Panc1 (cell line): Measurements from ENCODE around the gene GPRIN1. TPM values are rescaled to one million over a fixed set of nuclear protein-coding genes. Genes with fewer than 3 reads are reported as not detected.

Experiments used
- ATAC-seq: fragments of 200-7000 bp; cut with Tn5 transposase; 2 replicates; pipeline ENCODE4 v1.9.1; 2020; ENCODE audit warnings: mild to moderate bottlenecking, moderate library complexity
- BruUV-seq: library from RNA; stranded (reverse); fragments of 400-500 nt; replicated peaks from 2 replicates; lab custom pipeline; 2021; lab: Mats Ljungman, UMichigan
- CTCF ChIA-PET: fragments of 300-600 bp; sonication (Branson Sonifier 250); formaldehyde crosslinking; loops from one replicate; lab custom pipeline; 2022; ENCODE audit warnings: antibody characterized with exemption; lab: Charles Lee
- POLR2A ChIA-PET: fragments of 300-600 bp; sonication (Branson Sonifier 250); formaldehyde crosslinking; loops from one replicate; lab custom pipeline; 2022; ENCODE audit warnings: antibody characterized with exemption; lab: Charles Lee
- DNase-seq: peaks from one replicate; pipeline ENCODE4 v3.0.0-alpha.2; 2010; ENCODE audit warnings: low read depth, low spot score
- H3K27ac ChIP-seq: 2 replicates; pipeline ENCODE4 v1.5.1; 2011; ENCODE audit warnings: mild to moderate bottlenecking, low read length, inconsistent platforms
- H3K27me3 ChIP-seq: fragments of 200-500 bp; sonication (Bioruptor generic); 2 replicates; pipeline ENCODE4 v1.6.0; 2014; ENCODE audit warnings: low read length, inconsistent platforms; ENCODE audit not compliant: control insufficient read depth, insufficient read depth
- H3K36me3 ChIP-seq: fragments of 200-500 bp; sonication (Bioruptor generic); 2 replicates; pipeline ENCODE4 v1.5.1; 2014; ENCODE audit warnings: inconsistent platforms, mild to moderate bottlenecking, low read length, moderate library complexity; ENCODE audit not compliant: control insufficient read depth, insufficient read depth
- H3K4me1 ChIP-seq: 2 replicates; pipeline ENCODE4 v1.5.1; 2011; ENCODE audit warnings: inconsistent platforms, mild to moderate bottlenecking, low read length, moderate library complexity; ENCODE audit not compliant: control insufficient read depth, insufficient read depth
- H3K4me3 ChIP-seq, 2 experiments: 2 replicates each; pipeline ENCODE4 v1.5.1; 2011 to 2012; ENCODE audit warnings: low read depth in 2 of 2, low read length in 2 of 2, mild to moderate bottlenecking in 2 of 2, inconsistent platforms in 1 of 2, moderate library complexity in 1 of 2
- H3K9me3 ChIP-seq: fragments of 200-500 bp; sonication (Bioruptor generic); 2 replicates; pipeline ENCODE4 v1.5.1; 2014; ENCODE audit warnings: low read depth, mild to moderate bottlenecking, inconsistent platforms, low read length, moderate library complexity; ENCODE audit not compliant: control insufficient read depth, insufficient read depth
- CTCF ChIP-seq: fragments of 450-650 bp; IDR thresholded peaks from 2 replicates; pipeline ENCODE4 v1.5.1; 2017; ENCODE audit warnings: mild to moderate bottlenecking
- POLR2AphosphoS5 ChIP-seq: IDR thresholded peaks from 2 replicates; pipeline ENCODE4 v1.6.1; 2012; ENCODE audit warnings: mild to moderate bottlenecking, low read depth, low read length, moderate library complexity
- REST ChIP-seq, 2 experiments: IDR thresholded peaks; 2 replicates each; pipeline ENCODE4 v1.6.1; 2011 to 2012; ENCODE audit warnings: low read depth in 2 of 2, control low read depth in 1 of 2, low read length in 1 of 2, mild to moderate bottlenecking in 1 of 2, moderate library complexity in 1 of 2; ENCODE audit not compliant: insufficient read depth in 1 of 2
- SIN3A ChIP-seq: IDR thresholded peaks from 2 replicates; pipeline ENCODE4 v1.6.1; 2012; ENCODE audit warnings: low read depth, mild to moderate bottlenecking, low read length, moderate library complexity, borderline replicate concordance; ENCODE audit not compliant: insufficient read depth
- TCF7L2 ChIP-seq: IDR thresholded peaks from 2 replicates; pipeline ENCODE4 v1.6.1; 2011; ENCODE audit warnings: mild to moderate bottlenecking, low read depth, low read length, inconsistent platforms
- in situ Hi-C: cut with HindIII; loops from 2 replicates; pipeline ENCODE4 v1.10.0; 2016; ENCODE audit warnings: low sequenced_read_pairs, low pct_unique_long_range_greater_than_20kb
- intact Hi-C: fragments of 100-400 bp; cut with micrococcal nuclease; formaldehyde crosslinking; loops from one replicate; pipeline ENCODE4 v1.10.0; 2022; ENCODE audit not compliant: unreplicated experiment
- total RNA-seq: library from RNA; stranded (reverse); gene quantifications from one replicate; pipeline ENCODE4 v1.2.1, GENCODE V29; 2021; ENCODE audit not compliant: unreplicated experiment

The GPRIN1 gene
- total RNA-seq, 1 experiment from 2014 or later: 18.9 TPM

DNA sequence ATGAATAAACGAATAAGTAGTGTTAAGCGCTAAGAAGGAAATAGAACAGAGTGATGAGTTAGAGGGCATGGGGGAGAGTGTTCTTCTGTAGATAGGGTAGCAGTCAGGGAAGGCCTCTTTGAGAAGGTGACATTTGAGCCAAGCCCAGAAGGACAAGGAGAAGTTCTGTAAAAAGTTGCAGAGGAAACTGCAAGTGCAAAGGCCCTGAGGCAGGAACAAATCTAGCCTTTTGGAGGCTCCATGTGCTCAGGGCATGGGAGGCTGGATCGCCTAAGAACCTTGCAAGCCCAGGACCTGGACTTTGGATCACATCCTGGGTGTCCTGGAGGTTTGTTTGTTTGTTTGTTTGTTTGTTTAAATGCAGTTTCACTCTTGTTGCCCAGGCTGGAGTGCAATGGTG lies 28.5 kb upstream of the GPRIN1 start:
- no peak overlapping the region for H3K27ac ChIP-seq
- H3K27me3 ChIP-seq: peaks cover 3% of the 10 kb centered on the region; the same call in 1 of the 2 replicates
- intact Hi-C loops: no loop called here
- in situ Hi-C loops: no loop called here
- no TSS peak for BruUV-seq
- TF ChIP-seq SIN3A (no peak), POLR2AphosphoS5 (no peak), REST (IDR thresholded peaks at IDR 0.05; ENCODE audit: insufficient read depth in 1 of 2, low read depth in 2 of 2, low read length in 1 of 2) (no peak), TCF7L2 (no peak), CTCF (no peak)
- H3K36me3 ChIP-seq: no peaks in the 10 kb centered on the region
- ATAC-seq: no peak
- no peaks in the 10 kb centered on the region for H3K4me1 ChIP-seq
- POLR2A ChIA-PET: no interaction called here
- no peak for DNase-seq
- no peak overlapping the region for H3K4me3 ChIP-seq
- no peaks in the 10 kb centered on the region for H3K9me3 ChIP-seq
- CTCF ChIA-PET: no interaction called here

DNA sequence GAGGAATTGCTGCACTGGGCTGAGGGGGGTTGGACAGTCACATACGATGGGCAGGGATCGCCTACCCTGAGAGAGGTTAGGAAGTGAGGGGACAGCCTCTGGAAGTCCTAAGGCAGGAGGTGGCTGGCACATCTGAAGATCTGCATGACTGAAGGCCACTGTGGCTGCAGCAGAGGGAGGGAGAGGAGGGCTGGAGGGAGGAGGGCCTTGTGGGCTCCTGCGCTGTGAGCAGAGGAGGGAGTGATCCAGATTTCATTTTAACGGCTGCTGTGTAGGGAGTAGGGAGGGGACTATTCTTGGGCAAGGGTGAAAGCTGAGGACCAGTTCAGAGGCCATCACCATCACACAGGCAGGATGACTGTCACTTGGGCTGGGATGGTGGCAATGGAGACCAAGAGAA lies 27.6 kb upstream of the GPRIN1 start:
- TF ChIP-seq TCF7L2: no peak
- TF ChIP-seq SIN3A: no peak
- TF ChIP-seq CTCF: no peak
- TF ChIP-seq REST (IDR thresholded peaks at IDR 0.05; ENCODE audit: insufficient read depth in 1 of 2, low read depth in 2 of 2, low read length in 1 of 2): no peak
- no peak for TF ChIP-seq POLR2AphosphoS5
- H3K27ac ChIP-seq: no peak overlapping the region
- ChIA-PET POLR2A (interaction anchor here (0.6 kb wide), 1 partner anchor 18 kb away, joined by 7 read pairs; no protein-coding TSS in a partner anchor), CTCF (no interaction called here)
- in situ Hi-C loops (no loop called here), intact Hi-C loops (no loop called here)
- no TSS peak for BruUV-seq
- no peak for DNase-seq
- H3K36me3 ChIP-seq: no peaks in the 10 kb centered on the region
- H3K4me3 ChIP-seq: no peak overlapping the region
- ATAC-seq: no peak; the same call in 1 of the 2 replicates
- peaks cover 3% of the 10 kb centered on the region; the same call in 1 of the 2 replicates for H3K27me3 ChIP-seq
- no peaks in the 10 kb centered on the region for H3K4me1 ChIP-seq
- H3K9me3 ChIP-seq: no peaks in the 10 kb centered on the region
